AG04450 (cell line): ENCODE results near the gene LIPC. TPM values are rescaled to one million over a fixed set of nuclear protein-coding genes. Genes with fewer than 3 reads are reported as not detected.
A peak's percentile ranks its signal among the peaks of the same experiment; 100 is the strongest.

Source experiments
- CTCF ChIA-PET: fragments of 300-600, 350-600 bp; formaldehyde crosslinking; extraction: SDS; loops from one replicate; lab custom pipeline; 2022; ENCODE audit warnings: antibody characterized with exemption, inconsistent platforms; lab: Charles Lee
- POLR2A ChIA-PET: fragments of 350-600 bp; formaldehyde crosslinking; extraction: SDS; loops from one replicate; lab custom pipeline; 2021; ENCODE audit warnings: antibody characterized with exemption, inconsistent platforms; lab: Yijun Ruan, JAX
- DNase-seq: peaks from one replicate; pipeline ENCODE4 v3.0.0-alpha.2; 2011; ENCODE audit warnings: low read depth, low spot score
- H3K27ac ChIP-seq: one replicate; pipeline ENCODE4 v1.5.1; 2012; ENCODE audit warnings: low read depth, low read length, control low read depth
- H3K27me3 ChIP-seq: one replicate; pipeline ENCODE4 v1.6.0; 2012; ENCODE audit warnings: low read length; ENCODE audit not compliant: control insufficient read depth, insufficient read depth
- H3K4me3 ChIP-seq: 2 replicates; pipeline ENCODE4 v1.5.1; 2011; ENCODE audit warnings: mild to moderate bottlenecking, low read depth, low read length, control low read depth
- H3K9me3 ChIP-seq: 2 replicates; pipeline ENCODE4 v1.5.1; 2012; ENCODE audit warnings: low read length; ENCODE audit not compliant: control insufficient read depth, insufficient read depth
- CTCF ChIP-seq: IDR thresholded peaks from 2 replicates; pipeline ENCODE4 v1.5.1; 2011; ENCODE audit warnings: low read depth, low read length, control low read depth, inconsistent platforms
- polyA plus RNA-seq: library from polyadenylated mRNA; depleted of rRNA; stranded (reverse); fragments of >200 nt; gene quantifications from 2 replicates; pipeline ENCODE4 v1.2.3, GENCODE V29; 2011

Gene LIPC
- polyA plus RNA-seq, 1 experiment: 0.82 TPM

- H3K9me3 ChIP-seq: no peaks in the 10 kb centered on the region
- no peaks in the 10 kb centered on the region for H3K27me3 ChIP-seq
- no peak for DNase-seq
- ChIA-PET POLR2A (no interaction called here), CTCF (no interaction called here)
- no peak overlapping the region for H3K27ac ChIP-seq
- no peak for TF ChIP-seq CTCF
- H3K4me3 ChIP-seq: no peak overlapping the region
Observed at GRCh38 chr15:58407236-58407775, 24.5 kb upstream of the LIPC start.

- Histone ChIP-seq H3K27me3 (no peaks in the 10 kb centered on the region), H3K4me3 (no peak overlapping the region), H3K9me3 (no peaks in the 10 kb centered on the region), H3K27ac (no peak overlapping the region)
- DNase-seq: no peak
- CTCF ChIA-PET: no interaction called here
- TF ChIP-seq CTCF: no peak
- POLR2A ChIA-PET: no interaction called here
Observed at GRCh38 chr15:58407778-58408177, 24.0 kb upstream of the LIPC start.

- DNase-seq: no peak
- Histone ChIP-seq H3K4me3 (no peak overlapping the region), H3K27ac (no peak overlapping the region), H3K27me3 (no peaks in the 10 kb centered on the region), H3K9me3 (no peaks in the 10 kb centered on the region)
- ChIA-PET POLR2A (interaction anchor here (0.7 kb wide), 1 partner anchor 50 kb away, joined by 3 read pairs; no protein-coding TSS in a partner anchor), CTCF (interaction anchor here (1.2 kb wide), 1 partner anchor 360 kb away, joined by 5 read pairs; no protein-coding TSS in a partner anchor)
- no peak for TF ChIP-seq CTCF
Observed at GRCh38 chr15:58409861-58410260, 21.9 kb upstream of the LIPC start.

- CTCF ChIA-PET: interaction anchor here (1.2 kb wide), 1 partner anchor 360 kb away, joined by 5 read pairs; no protein-coding TSS in a partner anchor
- DNase-seq: no peak
- H3K27ac ChIP-seq: peak overlapping the region; percentile 43
- peak overlapping the region; percentile 21 for H3K4me3 ChIP-seq
- POLR2A ChIA-PET: interaction anchor here (0.7 kb wide), 1 partner anchor 50 kb away, joined by 3 read pairs; no protein-coding TSS in a partner anchor
- no peaks in the 10 kb centered on the region for H3K27me3 ChIP-seq
- no peaks in the 10 kb centered on the region for H3K9me3 ChIP-seq
- no peak for TF ChIP-seq CTCF
Observed at GRCh38 chr15:58410353-58410752, 21.4 kb upstream of the LIPC start.

GRCh38 chr15:58413253-58413652, 18.5 kb upstream of the LIPC start:
- Histone ChIP-seq H3K9me3 (no peaks in the 10 kb centered on the region), H3K27ac (no peak overlapping the region), H3K4me3 (no peak overlapping the region), H3K27me3 (no peaks in the 10 kb centered on the region)
- CTCF ChIA-PET: no interaction called here
- POLR2A ChIA-PET: no interaction called here
- DNase-seq: no peak
- no peak for TF ChIP-seq CTCF
